GM20000 (cell line): Measurements from ENCODE around the gene KDM1A.
"Not testable (repeated sequence)": the region's sequence is repeated elsewhere in the genome, so short reads cannot be mapped to it uniquely, and the experiment has no call there.

Experiments used
- DNase-seq: peaks from one replicate; pipeline ENCODE4 v3.0.0; 2012; ENCODE audit warnings: low spot score
- CTCF ChIP-seq: IDR thresholded peaks from 2 replicates; pipeline ENCODE4 v1.5.1; 2012; ENCODE audit warnings: mild to moderate bottlenecking, control low read depth; ENCODE audit errors: extremely low read depth, missing control alignments

The KDM1A gene

GRCh38 chr1:23007106-23007505, 12.2 kb upstream of the KDM1A start:
- DNase-seq = no peak
- TF ChIP-seq CTCF = no peak

GRCh38 chr1:23008901-23009300, 10.4 kb upstream of the KDM1A start:
- TF ChIP-seq CTCF = no peak
- no peak for DNase-seq

- not testable (repeated sequence) for DNase-seq
Observed at GRCh38 chr1:23010025-23010424, 9.2 kb upstream of the KDM1A start.

GRCh38 chr1:23013657-23014056, 5.6 kb upstream of the KDM1A start:
- no peak for TF ChIP-seq CTCF
- DNase-seq = peak; percentile 18

- no peak for TF ChIP-seq CTCF
- DNase-seq = no peak
Observed at GRCh38 chr1:23018661-23019093, 591 bp upstream of the KDM1A start.

- peak; percentile 55 for DNase-seq
- TF ChIP-seq CTCF = no peak
Observed at GRCh38 chr1:23019863-23020625, 776 bp downstream of the KDM1A start.

- TF ChIP-seq CTCF = no peak
- DNase-seq = peak; percentile 18
Observed at GRCh38 chr1:23020706-23021405, 1.6 kb downstream of the KDM1A start.
